ENCODE results near the gene SLC30A9.

The SLC30A9 gene

GRCh38 chr4:41990365-41991111 lies at the start of gene SLC30A9:
Gene SLC30A9 (plus strand): TSS chr4:41990530. CDS start chr4:41990652, 122 bp downstream.
- DNase-seq, result peak; percentile 88

GRCh38 chr4:41940834-41941233 lies 49.5 kb upstream of the SLC30A9 start:
- no peak for DNase-seq

GRCh38 chr4:41943506-41943905 lies 46.8 kb upstream of the SLC30A9 start:
- DNase-seq, result no peak

GRCh38 chr4:41944089-41944488 lies 46.2 kb upstream of the SLC30A9 start:
- no peak for DNase-seq

- no peak for DNase-seq
Measured at GRCh38 chr4:41949531-41949930, 40.8 kb upstream of the SLC30A9 start.

GRCh38 chr4:41957634-41958033 lies 32.7 kb upstream of the SLC30A9 start:
- DNase-seq, result no peak

- no peak for DNase-seq
Measured at GRCh38 chr4:41963105-41963504, 27.2 kb upstream of the SLC30A9 start.

GRCh38 chr4:41964401-41964800 lies 25.9 kb upstream of the SLC30A9 start:
- DNase-seq, result no peak

GRCh38 chr4:41967392-41967791 lies 22.9 kb upstream of the SLC30A9 start:
- no peak for DNase-seq

- DNase-seq, result no peak
Measured at GRCh38 chr4:41969671-41970070, 20.7 kb upstream of the SLC30A9 start.

GRCh38 chr4:41975341-41975740 lies 15.0 kb upstream of the SLC30A9 start:
- no peak for DNase-seq

- no peak for DNase-seq
Measured at GRCh38 chr4:41976775-41977516, 13.4 kb upstream of the SLC30A9 start.

GRCh38 chr4:41977709-41978108 lies 12.6 kb upstream of the SLC30A9 start:
- no peak for DNase-seq

- no peak for DNase-seq
Measured at GRCh38 chr4:41981456-41981855, 8.9 kb upstream of the SLC30A9 start, which contains the start of gene DCAF4L1. Gene DCAF4L1 (plus strand): TSS chr4:41981756. CDS start chr4:41981793, 37 bp downstream.

- DNase-seq, result no peak
Measured at GRCh38 chr4:41982716-41983115, 7.6 kb upstream of the SLC30A9 start.

GRCh38 chr4:41985151-41985550 lies 5.2 kb upstream of the SLC30A9 start:
- no peak for DNase-seq

GRCh38 chr4:41989994-41990364 lies 351 bp upstream of the SLC30A9 start:
- DNase-seq, result no peak

GRCh38 chr4:41991916-41992767 lies 1.8 kb downstream of the SLC30A9 start:
- DNase-seq, result no peak

GRCh38 chr4:41992967-41993857 lies 2.9 kb downstream of the SLC30A9 start:
- DNase-seq, result no peak

GRCh38 chr4:41994461-41994985 lies 4.2 kb downstream of the SLC30A9 start:
- DNase-seq, result no peak

GRCh38 chr4:41998019-41998418 lies 7.7 kb downstream of the SLC30A9 start:
- no peak for DNase-seq

- no peak for DNase-seq
Measured at GRCh38 chr4:41999321-41999720, 9.0 kb downstream of the SLC30A9 start.
